Esophagus squamous epithelium (tissue), 5 donors: ENCODE data around the gene PPM1N. TPM values are rescaled to one million over a fixed set of nuclear protein-coding genes. Genes with fewer than 3 reads are reported as not detected.
A peak's percentile ranks its signal among the peaks of the same experiment; 100 is the strongest.

Experiments used
- DNase-seq: peaks from one replicate; lab custom pipeline; 2025; lab: John Stamatoyannopoulos, UW
- H3K27ac ChIP-seq, 4 donors: fragments of 200-600 bp; sonication (generic); one replicate each; pipeline ENCODE4 v1.5.1; 2016 to 2019; ENCODE audit warnings: mild to moderate bottlenecking in 1 of 4
- H3K27me3 ChIP-seq, 4 donors: fragments of 200-600 bp; sonication (generic); 1 replicate in 3 of 4; 2 replicates in 1 of 4; pipeline versions ENCODE4 v1.5.1 to v1.6.0; 2017 to 2021; ENCODE audit warnings: antibody characterized with exemption in 1 of 4
- H3K36me3 ChIP-seq, 3 donors: fragments of 200-600 bp; sonication (generic); one replicate each; pipeline ENCODE4 v1.5.1; 2016 to 2019
- H3K4me1 ChIP-seq, 3 donors: fragments of 200-600 bp; sonication (generic); one replicate each; pipeline ENCODE4 v1.5.1; 2017 to 2019
- H3K4me3 ChIP-seq, 4 donors: fragments of 200-600 bp; sonication (generic); 1 replicate in 3 of 4; 2 replicates in 1 of 4; pipeline ENCODE4 v1.5.1; 2016 to 2019; ENCODE audit warnings: mild to moderate bottlenecking in 2 of 4, moderate library complexity in 1 of 4
- H3K9me3 ChIP-seq, 3 donors: fragments of 200-600 bp; sonication (generic); one replicate each; pipeline ENCODE4 v1.5.1; 2016 to 2019
- CTCF ChIP-seq, 6 experiments: fragments of 450-650 bp in 4 of 6; fragments of 200-600 bp in 2 of 6; sonication (generic) in 2 of 6; IDR thresholded peaks; one replicate each; pipeline ENCODE4 v1.5.1; 2016 to 2019; ENCODE audit warnings: antibody characterized with exemption in 6 of 6, mild to moderate bottlenecking in 4 of 6, moderate library complexity in 4 of 6
- POLR2A ChIP-seq, 4 donors: fragments of 450-650 bp; IDR thresholded peaks; one replicate each; pipeline ENCODE4 v1.6.1; 2017; ENCODE audit warnings: antibody characterized with exemption in 4 of 4, mild to moderate bottlenecking in 4 of 4, moderate library complexity in 3 of 4
- WGBS, 2 donors: methylation state at CpG; one replicate each; pipeline ENCODE4 v1.1.5; 2018; 5-methylcytosine and 5-hydroxymethylcytosine counted together
- intact Hi-C: fragments of 100-400 bp; cut with DNase I; formaldehyde crosslinking; loops from one replicate; pipeline ENCODE4 v1.15.0; 2022
- total RNA-seq, 4 donors: library from RNA; depleted of rRNA; stranded (reverse); fragments of >200 nt; gene quantifications; one replicate each; pipeline ENCODE4 v1.1.0, GENCODE V29; 2016
- donor health status: DM: yes; HTN: yes; CAD: no.

Gene PPM1N
- total RNA-seq, 4 donors from 2014 or later, result 1.8 to 6.7 (median 4.0) TPM

- Histone ChIP-seq H3K36me3 (peaks cover 0 to 8% (median 0%) of the 10 kb centered on the region in 3 donors), H3K9me3 (no peaks in the 10 kb centered on the region), H3K4me1 (peaks cover 39 to 84% (median 47%) of the 10 kb centered on the region in 3 donors), H3K27ac (peak overlapping the region in 1 of 4 donors; percentile 22), H3K4me3 (no peak overlapping the region), H3K27me3 (no peaks in the 10 kb centered on the region)
- no peak for DNase-seq
- TF ChIP-seq POLR2A (IDR thresholded peaks at IDR 0.05), result no peak
- no peak for TF ChIP-seq CTCF (IDR thresholded peaks at IDR 0.05)
- intact Hi-C loops, result no loop called here
- WGBS, 2 donors, result 84 to 90% methylated on average over 5 of the region's 5 CpGs
Measured at GRCh38 chr19:45511074-45511473, 12.8 kb downstream of the PPM1N start.

GRCh38 chr19:45512881-45513483, 14.7 kb downstream of the PPM1N start:
- intact Hi-C loops, result no loop called here
- TF ChIP-seq POLR2A (IDR thresholded peaks at IDR 0.05) (no peak), CTCF (IDR thresholded peaks at IDR 0.05) (no peak)
- 73 to 84% methylated on average over 5 to 6 of the region's 6 CpGs for WGBS, 2 donors
- no peaks in the 10 kb centered on the region for H3K27me3 ChIP-seq
- DNase-seq, result no peak
- H3K4me1 ChIP-seq, result peaks cover 39 to 85% (median 45%) of the 10 kb centered on the region in 3 donors
- H3K4me3 ChIP-seq, result no peak overlapping the region
- H3K9me3 ChIP-seq, result no peaks in the 10 kb centered on the region
- peaks cover 0 to 24% (median 5%) of the 10 kb centered on the region in 3 donors for H3K36me3 ChIP-seq
- H3K27ac ChIP-seq, result peak overlapping the region in 1 of 4 donors; percentile 11

GRCh38 chr19:45514376-45515051, 16.3 kb downstream of the PPM1N start:
- Histone ChIP-seq H3K27ac (peak overlapping the region; percentile 43 to 82 (median 62)), H3K9me3 (no peaks in the 10 kb centered on the region), H3K36me3 (peaks cover 0 to 39% (median 18%) of the 10 kb centered on the region in 3 donors), H3K4me3 (peak overlapping the region in 1 of 4 donors; percentile 22), H3K27me3 (no peaks in the 10 kb centered on the region), H3K4me1 (peaks cover 31 to 70% (median 43%) of the 10 kb centered on the region in 3 donors)
- no peak for DNase-seq
- intact Hi-C loops, result no loop called here
- WGBS, 2 donors, result 0 to 50% methylated on average over 4 to 6 of the region's 13 CpGs
- no peak for TF ChIP-seq POLR2A (IDR thresholded peaks at IDR 0.05)
- TF ChIP-seq CTCF (IDR thresholded peaks at IDR 0.05), result no peak

- no peaks in the 10 kb centered on the region for H3K27me3 ChIP-seq
- DNase-seq, result no peak
- H3K27ac ChIP-seq, result peak overlapping the region; percentile 43 to 82 (median 62)
- H3K4me1 ChIP-seq, result peaks cover 31 to 64% (median 37%) of the 10 kb centered on the region in 3 donors
- no peaks in the 10 kb centered on the region for H3K9me3 ChIP-seq
- intact Hi-C loops, result no loop called here
- H3K4me3 ChIP-seq, result no peak overlapping the region
- TF ChIP-seq CTCF (IDR thresholded peaks at IDR 0.05), result no peak
- TF ChIP-seq POLR2A (IDR thresholded peaks at IDR 0.05), result no peak
- WGBS, 2 donors, result 62 to 63% methylated on average over 8 to 10 of the region's 10 CpGs
- H3K36me3 ChIP-seq, result peaks cover 0 to 43% (median 22%) of the 10 kb centered on the region in 3 donors
Measured at GRCh38 chr19:45515081-45515624, 16.9 kb downstream of the PPM1N start.
